ENCODE measurements around the gene JUNB.

GRCh38 chr19:12763100-12763499, 28.2 kb upstream of the JUNB start:
- TF ChIP-seq CTCF (optimal IDR thresholded peaks at IDR 0.05 in 1 of 3, IDR thresholded peaks at IDR 0.05 in 1 of 3, conservative IDR thresholded peaks at IDR 0.05 in 1 of 3; ENCODE audit: extremely low read depth in 1 of 3, insufficient read depth in 2 of 3, low read length in 3 of 3): no peak
- TF ChIP-seq EZH2 (IDR thresholded peaks at IDR 0.05; ENCODE audit: low read length): no peak

All from keratinocyte (primary cell).